Stimulated activated CD4-positive, alpha-beta T cell treated with anti-CD3 and anti-CD28 coated beads, Interleukin-4, amount 100 ng/mL, for 1 hour (primary cell): ENCODE data around the gene TYMS.

Source experiments
- DNase-seq: peaks from one replicate; pipeline ENCODE4 v3.0.0-alpha.2; 2020

Gene TYMS

DNA sequence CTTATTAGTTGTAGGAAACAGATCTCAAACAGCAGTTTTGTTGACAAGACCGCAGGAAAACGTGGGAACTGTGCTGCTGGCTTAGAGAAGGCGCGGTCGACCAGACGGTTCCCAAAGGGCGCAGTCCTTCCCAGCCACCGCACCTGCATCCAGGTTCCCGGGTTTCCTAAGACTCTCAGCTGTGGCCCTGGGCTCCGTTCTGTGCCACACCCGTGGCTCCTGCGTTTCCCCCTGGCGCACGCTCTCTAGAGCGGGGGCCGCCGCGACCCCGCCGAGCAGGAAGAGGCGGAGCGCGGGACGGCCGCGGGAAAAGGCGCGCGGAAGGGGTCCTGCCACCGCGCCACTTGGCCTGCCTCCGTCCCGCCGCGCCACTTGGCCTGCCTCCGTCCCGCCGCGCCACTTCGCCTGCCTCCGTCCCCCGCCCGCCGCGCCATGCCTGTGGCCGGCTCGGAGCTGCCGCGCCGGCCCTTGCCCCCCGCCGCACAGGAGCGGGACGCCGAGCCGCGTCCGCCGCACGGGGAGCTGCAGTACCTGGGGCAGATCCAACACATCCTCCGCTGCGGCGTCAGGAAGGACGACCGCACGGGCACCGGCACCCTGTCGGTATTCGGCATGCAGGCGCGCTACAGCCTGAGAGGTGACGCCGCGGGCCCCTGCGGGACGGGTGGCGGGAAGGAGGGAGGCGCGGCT, at the start of gene TYMS:
TYMS (plus strand) TSS at position 343 of the 690 bp plus-strand sequence; CDS start at position 433, 90 bp downstream.
- DNase-seq = peak; percentile 40

- no peak for DNase-seq
Observed at GRCh38 chr18:607930-608329, 49.5 kb upstream of the TYMS start.

DNA sequence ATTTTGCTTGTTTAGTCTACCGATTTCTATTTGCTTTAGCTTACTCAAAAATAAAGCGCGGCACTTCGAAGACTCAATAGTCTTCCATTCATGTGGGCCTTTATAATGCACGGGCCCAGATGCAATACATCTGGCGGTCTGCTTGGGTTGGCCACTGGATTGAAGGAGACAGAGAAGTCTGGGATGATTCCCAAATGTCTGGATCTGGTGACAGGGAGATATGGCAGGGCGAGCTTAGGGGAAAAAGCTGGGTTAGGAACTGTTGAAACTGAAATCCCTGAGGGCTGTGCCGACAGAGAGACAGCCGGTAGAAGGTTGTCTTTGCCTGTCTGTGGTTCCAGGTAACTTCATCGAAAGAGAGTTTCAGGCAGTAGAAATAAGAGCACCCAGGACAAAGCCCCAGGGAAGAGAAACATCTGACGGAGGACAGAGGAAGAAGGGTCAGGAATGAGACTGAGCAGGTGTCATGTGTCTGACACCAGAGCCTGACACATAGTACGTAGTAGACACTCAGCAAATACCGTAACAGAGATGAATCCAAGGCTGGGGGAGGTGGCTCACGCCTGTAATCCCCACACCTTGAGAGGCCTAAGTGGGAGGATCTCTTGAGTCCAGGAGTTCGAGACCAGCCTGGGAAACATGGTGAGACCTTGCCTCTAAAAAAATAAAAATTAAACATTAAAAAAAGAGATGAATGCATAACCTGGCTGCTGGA, 47.1 kb upstream of the TYMS start:
- no peak for DNase-seq

GRCh38 chr18:612156-612555, 45.3 kb upstream of the TYMS start:
- DNase-seq = no peak

- no peak for DNase-seq
Observed at GRCh38 chr18:614193-614592, 43.3 kb upstream of the TYMS start.

DNA sequence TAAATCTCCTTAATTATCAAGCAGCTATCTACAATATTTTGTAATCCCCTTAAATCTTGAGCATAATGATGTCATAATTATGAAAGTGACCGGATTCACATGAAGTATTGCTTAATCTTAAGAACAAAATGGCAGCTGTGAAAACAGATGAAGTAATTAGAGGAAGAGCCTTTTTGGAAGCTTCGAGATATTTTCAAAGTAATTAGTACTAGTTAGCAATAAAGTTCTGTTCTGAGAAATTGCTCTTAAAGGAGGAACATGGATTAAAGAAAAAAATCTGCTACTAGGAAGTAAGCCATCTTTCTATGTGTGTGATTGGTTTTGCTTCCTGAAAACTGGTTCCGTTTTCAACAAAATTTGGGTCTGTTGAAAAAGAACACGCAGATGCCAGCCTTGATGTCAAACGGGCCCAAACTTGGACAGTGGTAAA, 42.3 kb upstream of the TYMS start:
- no peak for DNase-seq

DNA sequence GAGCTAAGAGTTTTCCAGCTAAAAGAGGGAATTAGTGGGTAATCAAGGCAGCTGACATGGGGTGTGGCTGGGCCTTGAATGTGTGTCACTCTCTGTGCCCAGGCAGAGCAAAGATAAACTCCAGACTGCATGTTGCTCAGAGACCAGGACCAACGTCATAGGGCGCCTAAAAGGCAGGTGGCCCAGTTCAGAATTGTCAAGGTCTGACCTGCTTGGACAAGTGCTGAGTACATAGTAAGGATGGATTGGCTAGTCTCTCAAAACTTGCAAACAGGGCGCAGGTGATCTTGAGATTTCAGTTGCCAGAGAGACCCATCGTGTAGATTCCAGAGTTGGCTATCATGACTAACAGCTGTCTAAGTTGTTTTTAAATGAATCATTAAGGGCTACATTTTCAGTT, 41.7 kb upstream of the TYMS start:
- no peak for DNase-seq

- DNase-seq = no peak
Observed at GRCh38 chr18:616380-616995, 41.0 kb upstream of the TYMS start.

DNA sequence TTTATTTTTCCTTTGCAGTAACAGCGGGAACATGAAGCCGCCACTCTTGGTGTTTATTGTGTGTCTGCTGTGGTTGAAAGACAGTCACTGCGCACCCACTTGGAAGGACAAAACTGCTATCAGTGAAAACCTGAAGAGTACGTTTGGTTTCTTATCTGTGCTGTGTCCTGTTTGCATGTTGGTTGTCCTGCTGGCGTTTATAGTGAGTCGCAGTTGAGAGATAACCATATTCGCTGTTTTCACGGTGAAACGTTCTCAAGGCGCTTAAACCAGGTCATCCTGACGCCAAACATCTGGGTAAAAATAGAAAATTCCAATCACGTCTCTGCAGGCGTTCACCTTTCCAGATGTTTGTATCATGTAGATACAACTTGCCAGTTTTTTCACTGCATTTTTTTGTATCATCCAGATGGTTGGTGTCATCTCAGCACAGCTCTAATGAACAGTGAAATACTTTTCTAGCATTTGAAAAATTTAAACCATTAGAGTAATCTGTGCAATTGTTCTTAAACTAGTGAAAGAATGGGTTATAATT, 39.4 kb upstream of the TYMS start:
- no peak for DNase-seq

- no peak for DNase-seq
Observed at GRCh38 chr18:618618-619017, 38.8 kb upstream of the TYMS start.

DNA sequence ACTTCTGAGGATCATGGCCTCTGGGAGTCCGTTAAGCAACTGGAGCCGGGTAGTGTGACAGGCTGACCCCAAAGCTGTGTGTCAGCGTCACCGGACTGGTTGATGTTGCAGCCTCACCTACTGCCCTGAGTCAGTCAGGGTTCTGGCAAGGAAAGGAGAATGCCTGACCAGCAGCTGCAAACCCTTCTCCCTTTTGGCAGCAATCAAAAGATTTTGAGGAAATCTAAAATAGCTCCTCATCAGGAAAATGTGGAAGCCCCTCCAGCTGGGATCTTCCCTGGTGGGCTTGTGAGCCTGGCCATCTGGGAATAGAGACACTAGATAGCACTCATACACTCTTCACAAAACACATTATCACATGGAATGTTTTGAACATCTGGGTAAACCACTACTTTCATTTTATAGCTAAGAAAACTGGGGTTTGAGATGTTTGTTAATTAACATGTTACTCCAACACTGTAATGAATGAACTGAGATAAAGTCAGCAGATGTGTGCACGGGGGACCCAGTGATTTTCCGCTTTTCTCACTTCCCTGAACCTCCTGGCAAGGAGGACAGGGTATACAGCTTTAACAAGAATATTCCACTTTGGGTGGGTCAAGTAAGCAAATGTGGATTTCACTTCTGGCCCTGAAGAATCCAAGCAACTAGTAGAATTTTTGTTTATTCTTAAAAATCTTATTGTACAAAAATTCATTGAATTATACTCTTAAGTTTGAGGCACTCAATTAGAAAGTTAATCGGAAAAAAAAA, 36.0 kb upstream of the TYMS start:
- DNase-seq = no peak

- DNase-seq = no peak
Observed at GRCh38 chr18:622289-622688, 35.2 kb upstream of the TYMS start.

DNA sequence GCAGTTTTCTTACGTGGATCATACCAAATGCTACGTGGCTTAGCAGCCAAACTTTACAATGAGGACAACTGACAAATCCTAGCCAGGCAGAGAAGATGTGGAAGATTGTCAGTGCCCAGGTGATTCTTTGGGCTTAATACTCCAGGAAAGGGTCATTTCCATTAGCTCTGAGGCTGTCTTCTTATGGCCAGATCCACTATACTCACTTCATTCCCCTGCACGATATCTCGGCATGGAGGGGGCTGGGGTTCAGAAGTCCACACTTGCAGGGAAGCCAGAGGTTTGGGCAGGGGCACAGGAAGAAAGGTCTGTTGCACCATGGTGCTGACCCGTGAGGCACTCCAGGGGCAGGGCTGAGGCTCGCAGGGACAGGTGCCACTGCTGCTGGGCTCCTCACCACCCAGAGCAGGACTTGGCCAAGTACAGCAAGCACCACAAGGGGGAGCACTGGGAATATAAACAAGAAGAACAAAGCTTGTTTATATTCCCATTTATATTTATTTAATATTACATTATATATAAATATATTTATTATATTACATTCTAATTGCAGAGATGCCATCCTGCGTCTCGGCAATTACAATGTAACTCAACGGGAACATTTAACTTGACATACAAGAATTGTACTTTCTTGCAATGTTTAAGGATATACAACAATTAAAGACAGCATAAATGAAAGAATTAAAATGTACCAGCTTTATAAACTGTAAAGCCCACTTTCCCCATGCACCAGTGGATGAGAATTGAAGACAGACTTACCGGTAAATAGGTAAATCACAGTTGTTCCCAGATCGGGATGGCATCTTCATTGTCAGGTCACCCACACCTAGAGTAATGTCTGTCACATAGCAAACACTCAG, 33.5 kb upstream of the TYMS start:
- peak; percentile 60 for DNase-seq

- DNase-seq = no peak
Observed at GRCh38 chr18:627231-627630, 30.2 kb upstream of the TYMS start.

DNA sequence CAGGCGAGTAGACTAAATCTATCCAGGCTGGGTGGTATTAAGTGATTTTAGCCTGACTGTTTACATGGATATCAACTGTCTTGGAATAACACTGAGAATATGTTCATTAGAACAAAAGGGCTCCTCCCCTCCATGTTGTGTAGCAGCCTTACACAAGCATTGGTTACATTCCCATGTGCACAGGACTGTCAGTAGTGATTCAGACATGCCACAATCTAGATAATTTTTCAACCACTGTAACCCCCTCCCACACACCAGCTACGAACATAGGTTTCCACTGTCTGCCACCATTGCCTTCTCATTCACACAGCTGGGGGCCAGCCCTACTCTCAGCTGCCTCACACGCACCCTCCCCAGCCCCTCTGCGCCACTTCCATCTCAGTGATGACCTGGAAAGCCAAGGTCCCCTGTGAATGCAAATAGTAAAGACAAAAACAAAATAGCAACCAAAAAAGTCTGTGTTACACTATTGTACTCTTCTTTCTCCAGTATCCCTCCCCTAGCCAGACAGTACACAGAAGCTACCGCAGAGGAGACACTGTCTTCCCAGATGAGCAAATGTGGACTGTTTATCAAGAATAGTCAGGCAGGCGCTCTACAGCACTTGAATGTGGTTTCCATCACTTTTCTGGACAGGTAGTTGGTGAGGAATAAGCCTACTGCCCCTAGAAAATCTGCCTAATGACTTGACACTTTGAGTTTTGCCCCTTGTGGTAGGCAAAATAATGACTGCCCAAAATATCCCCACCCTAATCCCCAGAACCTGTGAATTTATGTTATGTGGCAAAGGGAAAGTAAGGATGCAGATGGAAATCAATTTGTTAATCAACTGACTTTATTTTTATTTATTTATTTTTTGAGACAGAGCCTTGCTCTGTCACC, 27.9 kb upstream of the TYMS start:
- no peak for DNase-seq

GRCh38 chr18:631560-631959, 25.9 kb upstream of the TYMS start:
- DNase-seq = no peak

DNA sequence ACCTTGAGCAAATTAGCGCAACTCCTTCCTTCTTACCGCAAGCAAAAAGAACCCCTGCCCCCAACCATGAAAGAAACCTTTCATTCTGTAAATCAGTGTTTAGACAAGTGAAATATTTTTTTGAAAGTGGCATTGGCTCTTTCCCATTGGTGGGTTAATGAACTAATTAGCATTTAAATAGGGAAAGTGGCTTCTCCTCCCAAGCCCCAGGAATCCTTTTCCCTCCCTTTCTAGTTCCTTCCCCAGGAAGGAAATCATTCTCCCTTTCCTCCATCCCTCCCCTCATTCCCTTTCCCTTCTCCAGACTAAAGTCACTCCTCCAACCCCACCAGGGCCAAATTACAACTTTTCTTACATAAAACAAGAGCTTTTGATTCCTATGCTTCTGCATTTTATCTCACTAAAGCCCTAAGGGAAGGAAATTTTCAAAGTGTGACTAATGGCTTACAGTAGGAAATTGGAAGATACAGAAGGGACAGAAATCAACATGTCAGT, 22.9 kb upstream of the TYMS start:
- DNase-seq = no peak

GRCh38 chr18:635171-635570, 22.3 kb upstream of the TYMS start:
- no peak for DNase-seq

- no peak for DNase-seq
Observed at GRCh38 chr18:641224-641623, 16.2 kb upstream of the TYMS start.

DNA sequence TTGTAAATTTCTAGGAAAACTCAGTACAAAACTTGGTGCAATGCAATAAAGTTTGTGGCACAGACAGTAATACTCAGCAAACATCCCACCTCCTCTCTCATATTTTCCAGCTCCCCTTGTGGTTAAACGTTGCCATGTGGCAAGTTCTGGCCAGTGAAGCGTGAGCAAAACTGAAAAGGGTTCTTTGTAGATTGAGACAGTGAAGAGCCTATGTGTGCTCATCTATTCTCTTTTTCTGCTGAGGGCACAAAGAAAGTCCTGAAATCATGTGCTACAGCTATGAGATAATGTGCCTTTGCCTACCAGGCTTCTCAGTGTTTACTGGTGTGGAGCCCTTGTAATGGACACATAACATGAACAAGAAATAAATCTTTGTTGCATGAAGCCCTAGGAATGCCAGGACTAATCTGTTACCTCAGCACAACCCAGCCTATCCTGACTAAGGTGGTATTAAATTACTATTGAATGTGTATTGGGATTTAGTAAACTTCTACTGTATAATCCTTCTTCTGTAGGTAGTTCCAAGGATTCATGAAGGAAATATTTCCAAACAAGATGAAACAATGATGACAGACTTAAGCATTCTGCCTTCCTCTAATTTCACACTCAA, 13.0 kb upstream of the TYMS start:
- DNase-seq = no peak
